SK-N-SH treated with all-trans-retinoic acid at 6 μM for 48 hours (cell line): ENCODE measurements around the gene DSE.

ENCODE experiments used
- ARNTL ChIP-seq: fragments of 450-650 bp; formaldehyde crosslinking; IDR thresholded peaks from 2 replicates; pipeline ENCODE4 v1.5.0; 2020; ENCODE audit warnings: low read depth, mild to moderate bottlenecking, moderate library complexity, borderline replicate concordance
- CREB5 ChIP-seq: fragments of 250-450 bp; sonication (Bioruptor Pico); IDR thresholded peaks from 2 replicates; pipeline ENCODE4 v1.5.1; 2020; ENCODE audit warnings: low read depth, mild to moderate bottlenecking, moderate library complexity
- CSDC2 ChIP-seq: fragments of 250-450 bp; sonication (Bioruptor Pico); IDR thresholded peaks from 2 replicates; pipeline ENCODE4 v1.5.0; 2020; ENCODE audit warnings: mild to moderate bottlenecking, moderate library complexity
- GLIS3 ChIP-seq: fragments of 250-450 bp; sonication (Bioruptor Pico); IDR thresholded peaks from 2 replicates; pipeline ENCODE4 v1.5.0; 2020; ENCODE audit warnings: mild to moderate bottlenecking, moderate library complexity
- ISL1 ChIP-seq: fragments of 250-450 bp; sonication (Bioruptor Pico); IDR thresholded peaks from 2 replicates; pipeline ENCODE4 v2.1.2; 2022; ENCODE audit warnings: mild to moderate bottlenecking, moderate library complexity
- PPARA ChIP-seq: fragments of 250-450 bp; sonication (Bioruptor Pico); IDR thresholded peaks from 2 replicates; pipeline ENCODE4 v1.5.0; 2020; ENCODE audit warnings: mild to moderate bottlenecking, borderline replicate concordance
- TCF4 ChIP-seq: fragments of 250-450 bp; sonication (Bioruptor Pico); IDR thresholded peaks from 2 replicates; pipeline ENCODE4 v1.8.0; 2021; ENCODE audit warnings: mild to moderate bottlenecking, moderate library complexity, borderline replicate concordance
- TOX ChIP-seq: fragments of 250-450 bp; sonication (Bioruptor Pico); IDR thresholded peaks from 2 replicates; pipeline ENCODE4 v1.8.0; 2021; ENCODE audit warnings: mild to moderate bottlenecking, moderate library complexity, borderline replicate concordance
- TSHZ2 ChIP-seq: fragments of 250-450 bp; sonication (Bioruptor Pico); IDR thresholded peaks from 2 replicates; pipeline ENCODE4 v1.5.0; 2020; ENCODE audit warnings: mild to moderate bottlenecking, moderate library complexity
- ZFP30 ChIP-seq: fragments of 450-650 bp; formaldehyde crosslinking; IDR thresholded peaks from 2 replicates; pipeline ENCODE4 v1.5.0; 2022; ENCODE audit warnings: mild to moderate bottlenecking, moderate library complexity
- ZNF8 ChIP-seq: fragments of 450-650 bp; formaldehyde crosslinking; IDR thresholded peaks from 2 replicates; pipeline ENCODE4 v1.5.0; 2020; ENCODE audit warnings: mild to moderate bottlenecking, moderate library complexity

DNA sequence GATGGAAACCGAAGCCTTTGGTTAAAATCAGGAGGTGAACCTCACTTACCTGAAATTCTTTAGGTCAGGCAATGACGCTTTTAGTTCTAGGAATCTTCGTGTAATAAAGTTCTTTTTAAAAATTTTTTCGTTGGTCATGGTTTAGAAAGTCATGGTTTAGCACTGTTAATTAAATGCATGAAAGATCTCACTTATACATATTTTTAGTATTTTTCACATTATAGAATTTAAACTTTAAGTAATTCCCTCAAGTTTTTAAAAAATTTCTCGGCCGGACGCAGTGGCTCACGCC lies 1.1 kb downstream of the DSE start:
- TF ChIP-seq ZFP30 (CRISPR knock-in tag) = no peak
- no peak for TF ChIP-seq TOX (CRISPR knock-in tag)
- TF ChIP-seq CSDC2 (CRISPR knock-in tag) = no peak
- TF ChIP-seq TSHZ2 = no peak
- no peak for TF ChIP-seq GLIS3 (CRISPR knock-in tag)
- no peak for TF ChIP-seq PPARA (CRISPR knock-in tag)
- no peak for TF ChIP-seq ZNF8 (CRISPR knock-in tag)
- no peak for TF ChIP-seq TCF4 (CRISPR knock-in tag)
- no peak for TF ChIP-seq ARNTL
- TF ChIP-seq ISL1 (CRISPR knock-in tag) = no peak
- TF ChIP-seq CREB5 = no peak
